ENCODE data around the gene SCRN2. TPM values are rescaled to one million over a fixed set of nuclear protein-coding genes. Genes with fewer than 3 reads are reported as not detected.

The SCRN2 gene
- polyA plus RNA-seq, 1 donor = 60.0 TPM

DNA sequence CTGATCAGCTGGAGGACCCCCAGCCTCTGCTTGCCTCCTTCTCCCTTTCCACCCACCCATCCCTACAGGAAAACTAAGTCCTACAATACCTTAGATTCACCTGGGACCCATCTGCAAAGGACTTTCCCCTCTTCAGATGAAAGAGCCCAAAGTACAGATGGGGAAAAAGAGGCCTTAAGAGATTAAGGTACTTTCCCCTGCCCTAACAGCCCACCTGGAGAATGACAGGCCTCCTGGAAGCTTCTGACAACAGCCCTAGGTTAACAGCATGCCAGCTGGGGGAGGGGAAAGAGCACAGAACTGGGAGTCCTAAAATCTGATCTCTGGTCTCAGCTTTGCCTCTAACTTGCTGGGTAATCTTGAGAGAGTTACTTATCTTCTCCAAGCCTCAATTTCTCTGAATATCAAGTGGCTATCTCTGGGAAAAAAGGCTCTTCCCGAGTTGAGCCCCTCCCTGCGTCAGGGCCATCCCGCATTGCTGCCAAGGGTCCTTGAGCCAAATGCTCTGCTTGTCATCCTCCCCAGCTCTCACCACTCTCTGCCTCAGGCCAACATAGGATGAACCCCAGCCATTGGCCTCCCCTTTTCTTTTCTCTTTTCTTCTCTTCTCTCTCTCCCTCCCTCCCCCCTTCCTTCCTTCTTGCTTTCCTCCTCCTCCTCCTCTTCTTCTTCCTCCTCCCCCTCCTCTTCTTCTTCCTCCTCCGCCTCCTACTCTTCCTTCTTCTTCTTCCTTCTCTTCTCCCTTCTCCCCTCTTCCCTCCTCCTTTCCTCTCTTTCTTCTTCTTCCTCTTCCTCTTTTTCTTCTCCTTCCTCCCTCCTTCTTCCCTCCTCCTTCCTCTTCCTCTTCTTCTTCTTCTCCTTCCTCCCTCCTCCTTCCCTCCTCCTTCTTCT is 32.4 kb upstream of the SCRN2 start:
- no peak for DNase-seq

DNA sequence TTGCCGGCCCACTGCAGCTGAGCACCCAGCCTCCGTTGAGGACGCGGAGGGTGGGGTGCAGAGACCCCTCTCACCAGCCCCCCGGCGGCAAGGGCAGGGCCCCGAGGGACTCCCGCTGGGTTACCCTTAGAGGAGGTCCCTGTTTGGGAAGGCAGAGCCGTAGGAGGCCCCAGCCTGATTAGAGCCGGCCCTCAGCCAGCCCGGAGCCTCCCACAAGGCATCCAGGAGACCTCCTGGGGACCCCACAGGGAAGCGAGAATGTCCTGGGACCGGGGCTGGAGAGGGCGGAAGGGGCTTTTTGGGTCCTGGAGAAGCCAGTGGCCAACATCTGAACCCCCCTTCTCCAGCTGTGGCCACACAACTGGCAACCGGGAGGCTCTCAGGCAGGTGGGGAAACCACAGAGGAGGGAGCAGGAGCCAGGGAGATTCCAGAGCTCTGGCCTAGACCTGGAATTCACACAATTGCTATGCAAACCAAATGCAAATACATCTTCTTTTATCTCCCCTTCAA is 31.6 kb upstream of the SCRN2 start:
- no peak for DNase-seq

DNA sequence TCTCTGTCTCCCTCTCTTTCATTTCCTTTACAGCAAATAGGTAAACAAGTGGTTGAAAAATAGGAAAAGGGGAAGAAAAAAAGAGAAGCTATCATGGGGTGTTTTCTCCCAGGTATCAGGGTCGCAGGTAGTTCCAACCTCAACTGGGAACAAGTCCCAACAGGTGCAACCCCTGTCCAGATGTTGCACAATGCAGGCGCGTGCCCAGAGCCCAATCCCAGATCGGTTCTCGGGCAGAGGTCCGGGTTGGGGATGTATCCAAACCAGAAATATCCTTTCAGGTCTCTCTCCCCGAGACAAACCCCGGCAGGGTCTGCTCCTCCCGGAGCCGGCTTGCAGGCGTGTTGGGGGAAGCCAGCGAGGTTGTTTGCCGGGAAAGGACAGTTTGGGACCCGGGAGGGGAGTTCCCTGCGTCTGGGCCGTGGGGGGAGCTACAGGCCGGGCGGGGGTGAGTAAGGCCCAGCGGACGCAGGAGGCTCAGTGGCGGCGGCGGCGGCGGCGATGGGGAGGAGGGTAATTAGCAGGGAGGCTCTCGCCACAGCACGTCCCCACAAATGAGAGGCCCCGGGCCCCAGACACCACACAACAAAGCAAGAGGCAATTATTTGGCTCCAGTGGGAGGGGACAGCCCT is 31.1 kb upstream of the SCRN2 start:
- DNase-seq = no peak

DNA sequence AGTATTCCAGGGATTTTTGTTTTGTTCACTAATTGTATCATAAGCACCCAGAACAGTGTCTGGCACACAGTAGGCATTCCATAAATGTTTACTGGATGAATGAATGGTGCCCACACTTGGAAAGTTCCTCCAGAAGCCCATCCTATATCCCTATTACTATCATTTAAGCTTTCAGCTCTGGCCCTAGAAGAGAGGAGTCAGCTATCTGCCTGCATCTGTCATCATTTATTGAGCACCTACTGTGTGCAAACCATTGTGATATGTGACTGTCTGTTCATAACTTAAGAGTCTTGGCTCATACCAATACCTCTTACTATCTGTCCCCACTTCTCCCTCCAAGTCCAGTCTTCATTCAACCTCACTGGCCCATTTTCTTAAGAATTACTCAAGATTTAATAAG is 30.0 kb upstream of the SCRN2 start:
- no peak for DNase-seq

DNA sequence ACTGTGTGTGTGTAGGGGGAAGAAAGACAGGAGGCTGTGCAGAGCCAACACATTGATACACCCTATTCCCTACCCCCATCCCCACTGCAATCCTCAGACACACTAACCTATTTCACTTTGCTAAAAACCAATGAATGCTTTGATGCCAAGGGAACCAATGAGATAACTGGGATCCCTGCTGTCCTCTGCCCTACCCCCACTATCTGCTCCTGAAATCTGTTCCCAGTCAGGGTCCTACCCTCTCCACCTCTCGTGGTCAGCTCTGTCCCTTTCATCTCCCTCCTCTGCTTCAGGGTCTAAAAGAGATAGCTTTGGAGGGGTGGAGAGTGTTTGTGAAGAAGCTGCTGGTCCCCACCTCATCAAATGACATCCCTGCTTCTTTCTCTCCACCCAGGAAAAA is 29.0 kb upstream of the SCRN2 start:
- DNase-seq = no peak

DNA sequence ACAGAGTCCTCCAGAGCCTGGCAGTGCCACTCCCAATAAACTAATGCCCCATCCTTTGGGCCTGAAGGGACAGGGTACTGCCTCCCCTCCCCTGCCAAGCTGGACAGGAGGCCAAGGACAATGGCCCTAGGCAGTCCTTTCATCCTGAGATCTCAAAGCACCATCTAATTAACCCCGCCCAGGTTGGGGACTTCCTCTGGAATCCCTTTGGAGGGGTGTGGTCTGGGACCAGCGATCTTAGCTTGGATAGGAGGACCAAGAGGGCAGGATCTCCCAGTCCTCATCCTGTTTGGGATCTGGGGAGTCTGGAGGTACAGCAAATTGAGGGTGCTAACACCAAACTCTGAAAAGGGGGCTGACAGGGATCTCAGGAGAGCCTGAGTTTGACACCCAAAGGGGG is 28.0 kb upstream of the SCRN2 start:
- DNase-seq = no peak

DNA sequence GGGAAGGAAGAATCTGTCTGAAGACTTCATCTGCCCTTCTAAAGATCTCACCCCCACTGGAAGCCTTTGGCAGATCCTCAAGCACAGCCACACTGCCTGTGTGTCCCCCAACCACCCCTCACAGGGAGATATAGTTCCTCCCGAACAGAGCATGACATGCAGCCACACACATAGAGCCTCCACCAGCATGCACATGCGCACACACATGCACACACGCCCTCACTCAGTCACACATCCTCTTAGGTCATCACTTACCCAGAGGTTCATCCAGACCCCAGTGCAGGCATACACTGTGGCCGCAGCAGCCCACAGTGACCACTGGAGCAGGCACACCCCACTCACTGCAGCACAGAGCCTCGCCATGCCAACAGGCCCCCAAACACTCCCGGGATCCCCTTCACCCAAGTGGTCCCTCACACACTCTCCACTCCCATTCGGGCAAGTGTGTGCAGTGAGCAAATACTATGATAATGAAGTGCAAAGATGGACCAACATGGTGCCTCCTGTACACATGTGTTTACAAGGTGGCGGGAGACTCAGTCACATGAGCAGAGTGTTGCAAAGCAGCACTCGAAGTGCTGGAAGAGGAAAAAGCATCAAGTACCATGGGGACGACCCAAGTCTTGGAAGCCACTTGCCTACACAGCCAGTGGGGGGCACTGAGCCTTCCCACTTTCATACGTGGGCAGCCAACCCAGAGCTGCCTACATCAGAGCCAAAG is 26.9 kb upstream of the SCRN2 start:
- no peak for DNase-seq

DNA sequence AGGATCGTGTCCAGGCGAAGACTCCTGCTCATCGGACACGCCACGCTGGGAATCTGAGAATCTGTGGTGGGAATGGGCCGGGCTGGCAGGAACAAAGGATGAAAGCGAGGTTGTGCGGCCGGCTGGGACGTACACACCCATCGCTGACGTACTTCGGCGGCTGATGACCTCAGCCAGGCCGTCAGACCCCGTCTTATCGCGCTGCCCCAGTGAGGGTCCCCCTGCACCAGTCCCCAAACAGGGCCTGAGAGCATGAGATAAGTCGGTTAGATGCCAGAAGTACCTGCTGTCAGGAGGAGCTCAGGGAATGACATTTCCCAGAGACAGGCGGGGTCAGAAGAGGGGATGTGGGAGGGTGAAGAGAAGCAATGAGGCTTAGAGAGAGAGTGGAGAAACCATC is 25.9 kb upstream of the SCRN2 start:
- DNase-seq = no peak

DNA sequence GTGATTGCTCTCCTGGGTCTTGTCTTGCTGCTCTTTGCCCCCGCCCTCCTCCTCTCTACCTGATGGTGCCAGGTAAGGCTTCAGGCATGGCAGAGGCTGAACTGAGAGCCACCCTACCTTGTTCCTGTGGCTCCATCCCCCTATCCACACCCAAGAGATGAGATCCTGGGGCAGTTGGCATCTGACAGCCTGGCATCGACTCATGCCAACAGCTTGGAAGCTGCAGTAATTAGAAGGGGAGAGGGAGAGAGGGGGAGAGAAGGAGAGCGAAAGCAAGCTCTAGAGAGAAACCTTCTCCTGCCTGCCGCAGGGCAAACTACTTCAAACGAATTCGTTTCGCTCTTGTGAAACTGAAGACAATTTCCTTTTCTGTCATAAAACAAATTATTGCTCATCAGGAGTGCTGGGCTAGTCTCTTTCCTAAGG is 23.7 kb upstream of the SCRN2 start:
- no peak for DNase-seq

DNA sequence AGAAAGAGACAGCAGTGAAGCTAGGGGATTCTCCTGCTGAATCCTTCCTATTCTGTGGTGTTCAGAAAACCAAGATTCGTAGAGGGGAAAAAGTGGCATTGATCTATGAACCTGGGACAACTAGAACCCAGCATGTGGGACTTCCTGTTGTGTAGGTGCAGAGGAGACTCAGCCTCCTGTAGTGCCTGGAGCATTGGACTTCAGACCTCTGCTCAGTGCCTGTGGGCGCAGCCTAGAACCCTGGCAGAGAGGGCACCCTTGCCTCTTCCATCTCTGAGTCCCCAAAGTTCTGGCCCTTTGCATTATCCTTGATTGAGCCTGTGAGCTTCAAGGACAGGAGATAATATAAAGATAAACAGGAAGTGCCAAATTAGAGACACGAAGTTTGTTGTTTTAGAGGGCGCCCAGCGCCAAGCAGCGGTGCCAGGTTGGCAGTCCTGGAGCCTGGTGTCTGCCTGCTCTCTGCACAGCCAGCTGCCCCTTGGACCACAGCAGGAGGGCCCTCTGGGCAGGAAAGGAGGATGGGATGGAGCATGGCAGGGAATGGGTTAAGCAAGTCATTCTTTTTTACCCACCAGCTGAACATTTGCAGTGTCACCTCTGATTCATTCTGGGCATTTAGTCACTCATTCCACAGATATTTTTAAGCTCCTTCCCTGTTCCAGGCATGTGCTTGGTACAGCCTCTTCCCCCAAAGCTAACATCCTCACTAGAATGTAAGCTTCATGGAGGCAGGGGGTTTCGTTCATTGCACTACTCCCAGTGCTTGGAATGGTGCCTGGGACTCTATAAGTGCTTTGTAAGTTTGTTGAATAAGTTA is 21.8 kb upstream of the SCRN2 start:
- no peak for DNase-seq

DNA sequence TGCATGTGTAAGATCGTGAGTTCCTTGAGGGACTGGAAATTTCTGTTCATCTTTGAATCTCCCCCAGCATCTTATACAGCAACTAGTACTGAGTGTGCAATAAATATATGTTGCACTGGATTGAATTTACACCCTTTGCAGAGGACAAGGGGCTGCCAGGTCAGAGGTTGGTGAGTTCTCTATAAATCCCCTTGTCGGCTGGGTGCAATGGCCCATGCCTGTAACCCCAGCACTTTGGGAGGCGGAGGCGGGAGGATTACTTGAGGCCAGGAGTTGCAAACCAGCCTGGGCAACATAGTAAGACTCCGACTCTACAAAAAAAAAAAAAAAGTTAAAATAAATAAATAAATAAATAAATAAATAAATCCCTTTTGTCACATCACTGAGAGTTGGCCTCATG is 19.3 kb upstream of the SCRN2 start:
- DNase-seq = no peak

DNA sequence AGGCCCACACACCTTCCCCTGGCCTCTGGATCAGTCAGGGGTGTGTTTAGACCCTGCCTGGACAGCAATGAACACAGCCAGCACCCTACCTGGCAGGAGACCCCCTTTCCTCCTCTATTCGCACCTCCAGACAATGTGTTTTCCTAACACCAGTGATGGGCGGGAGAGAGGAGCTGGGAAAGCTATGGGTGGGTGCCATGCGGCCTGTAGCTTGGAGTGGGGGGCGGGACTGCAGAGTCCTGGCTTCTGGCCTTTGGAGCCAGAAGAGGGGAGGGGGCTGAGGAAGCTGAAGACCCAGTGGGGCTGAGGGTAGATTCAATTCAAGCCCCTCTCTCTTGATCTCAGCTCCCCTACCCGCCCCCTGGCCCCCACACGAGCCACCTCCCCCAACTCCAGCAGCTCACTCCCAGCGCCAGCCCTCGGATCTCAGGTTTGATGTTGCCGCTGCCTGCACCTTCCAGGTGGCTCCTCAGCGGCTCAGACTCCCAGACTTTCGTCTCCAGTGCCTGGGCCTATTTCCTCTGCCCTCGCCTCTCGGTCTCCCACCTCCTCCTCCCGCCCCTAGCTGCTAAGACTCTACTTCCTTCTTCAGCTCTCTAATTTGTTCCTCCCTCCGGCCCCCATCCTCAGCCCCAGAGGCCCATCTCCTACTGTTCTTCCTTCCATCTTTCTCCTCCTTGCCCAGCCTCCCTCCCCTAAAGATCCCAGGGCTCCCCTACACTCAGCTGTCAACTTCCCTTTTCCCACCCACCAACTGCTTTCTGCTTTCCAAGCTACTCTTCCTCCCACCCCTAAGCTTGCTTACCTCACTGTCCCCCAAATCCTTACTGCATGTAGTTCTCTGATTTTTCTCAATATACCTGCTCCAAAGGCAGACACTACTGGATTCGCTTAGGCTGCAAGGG is 16.7 kb upstream of the SCRN2 start:
- no peak for DNase-seq

DNA sequence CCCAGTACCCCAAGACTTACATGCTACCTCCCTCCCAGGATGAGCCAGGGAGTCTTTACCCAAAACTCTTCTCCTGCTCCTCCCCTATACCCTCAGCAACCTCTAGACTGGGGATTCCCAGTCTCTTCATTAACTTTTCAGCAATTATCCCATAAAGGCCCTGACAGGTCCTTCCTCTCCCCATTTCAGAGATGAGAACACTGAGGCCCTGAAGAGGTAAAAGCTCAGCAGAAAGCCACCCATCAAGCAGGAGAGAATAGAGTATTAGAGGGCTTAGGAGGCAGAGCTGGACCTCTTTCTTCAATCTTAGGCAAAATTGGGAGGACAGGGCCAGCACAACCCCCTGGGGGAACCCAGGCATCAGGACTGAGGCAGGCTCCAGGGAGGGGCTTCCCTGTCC is 15.8 kb upstream of the SCRN2 start:
- no peak for DNase-seq

DNA sequence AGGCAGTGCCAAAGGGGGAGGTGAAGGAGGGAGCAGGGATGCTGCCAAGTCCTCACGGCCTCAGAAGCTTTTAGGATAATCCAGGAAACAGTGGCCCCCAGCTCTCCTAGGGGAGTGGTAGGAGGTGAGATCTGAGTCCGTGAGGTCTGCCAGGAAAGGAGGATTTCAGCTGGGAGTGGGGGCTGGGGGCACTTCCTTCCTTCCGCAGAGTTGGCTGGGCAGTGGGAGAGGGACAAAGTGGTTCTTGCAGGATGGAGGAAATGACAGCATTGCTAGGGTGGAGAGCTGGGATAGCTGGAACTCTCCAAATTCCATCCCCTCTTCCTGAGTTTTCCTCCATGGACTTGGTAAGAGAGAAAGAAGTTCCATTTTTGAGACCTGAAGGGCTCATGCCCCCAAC is 14.7 kb upstream of the SCRN2 start:
- no peak for DNase-seq

DNA sequence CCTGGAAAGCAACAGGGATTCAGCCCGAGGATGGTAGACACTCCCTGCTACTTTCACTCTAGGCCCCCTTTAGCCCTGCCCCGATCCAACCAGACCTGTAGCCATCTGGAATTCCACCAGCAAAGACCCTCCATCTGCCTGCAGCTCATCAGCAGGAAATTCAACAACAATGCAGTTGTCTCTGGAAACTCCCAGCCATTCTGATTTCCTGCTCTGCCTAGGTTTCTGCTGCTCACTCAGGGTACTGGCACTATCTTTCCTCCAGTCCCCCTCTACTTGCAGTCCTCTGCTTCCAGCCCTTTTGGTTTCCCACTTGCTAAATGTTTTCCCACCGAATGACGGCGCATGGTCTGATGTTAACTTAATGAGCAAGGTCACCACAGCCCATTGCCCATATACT is 12.5 kb upstream of the SCRN2 start:
- DNase-seq = no peak

DNA sequence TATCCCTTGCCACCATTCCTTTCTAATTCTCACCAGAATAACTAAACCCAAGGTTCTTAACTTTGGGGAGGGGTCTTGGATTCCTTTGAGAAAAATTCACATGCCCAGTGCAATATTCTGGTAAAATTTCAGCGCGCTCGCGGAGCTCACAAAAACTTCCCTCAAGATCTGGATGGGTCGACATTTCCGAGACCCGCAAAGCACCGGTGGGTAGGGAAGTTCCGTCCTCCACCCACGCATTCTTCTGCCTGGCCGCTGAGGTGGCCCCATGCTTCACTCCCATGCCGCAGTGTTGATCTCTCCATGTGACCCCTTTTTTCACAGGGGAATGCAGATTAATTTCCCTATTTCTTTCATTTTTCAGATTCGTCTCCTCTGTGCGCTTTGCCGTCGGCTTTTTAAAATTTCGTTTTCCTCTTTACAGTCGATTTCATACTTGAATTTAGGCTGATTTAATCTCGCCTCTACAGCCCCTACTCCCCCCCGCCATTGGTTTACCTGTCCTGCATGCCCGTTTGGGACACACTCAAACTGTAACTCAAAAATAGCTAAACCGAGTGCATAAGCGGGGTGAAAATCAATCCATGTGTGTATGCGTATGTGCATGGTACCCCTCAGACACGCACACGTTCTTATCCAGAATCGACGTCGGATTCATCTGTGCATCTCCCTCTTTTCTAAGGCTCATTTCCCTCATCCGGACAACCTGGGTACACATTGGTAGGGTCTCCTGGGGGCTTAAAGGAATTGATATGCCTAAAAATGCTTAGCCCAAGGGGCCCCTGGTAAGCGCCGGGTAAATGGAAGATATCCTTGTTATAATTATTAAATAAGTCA is 11.3 kb upstream of the SCRN2 start:
- no peak for DNase-seq

DNA sequence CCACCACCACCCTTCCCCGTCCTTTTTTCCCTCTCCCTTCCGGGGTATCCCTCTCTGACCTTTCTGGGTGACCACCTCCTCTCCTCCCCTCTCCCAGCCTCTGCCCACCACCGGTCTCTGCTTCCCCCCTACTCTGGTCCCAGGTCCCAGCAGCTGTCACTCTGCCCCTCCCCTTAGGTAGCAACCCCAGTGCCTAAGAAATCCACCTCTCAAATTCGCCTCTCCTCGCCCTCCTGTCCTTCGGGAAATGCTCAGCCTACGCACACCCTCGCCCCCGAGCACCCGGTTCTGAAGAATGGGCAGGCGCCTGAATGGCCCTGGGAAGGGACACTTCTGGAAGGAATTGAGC is 10.7 kb upstream of the SCRN2 start:
- no peak for DNase-seq

DNA sequence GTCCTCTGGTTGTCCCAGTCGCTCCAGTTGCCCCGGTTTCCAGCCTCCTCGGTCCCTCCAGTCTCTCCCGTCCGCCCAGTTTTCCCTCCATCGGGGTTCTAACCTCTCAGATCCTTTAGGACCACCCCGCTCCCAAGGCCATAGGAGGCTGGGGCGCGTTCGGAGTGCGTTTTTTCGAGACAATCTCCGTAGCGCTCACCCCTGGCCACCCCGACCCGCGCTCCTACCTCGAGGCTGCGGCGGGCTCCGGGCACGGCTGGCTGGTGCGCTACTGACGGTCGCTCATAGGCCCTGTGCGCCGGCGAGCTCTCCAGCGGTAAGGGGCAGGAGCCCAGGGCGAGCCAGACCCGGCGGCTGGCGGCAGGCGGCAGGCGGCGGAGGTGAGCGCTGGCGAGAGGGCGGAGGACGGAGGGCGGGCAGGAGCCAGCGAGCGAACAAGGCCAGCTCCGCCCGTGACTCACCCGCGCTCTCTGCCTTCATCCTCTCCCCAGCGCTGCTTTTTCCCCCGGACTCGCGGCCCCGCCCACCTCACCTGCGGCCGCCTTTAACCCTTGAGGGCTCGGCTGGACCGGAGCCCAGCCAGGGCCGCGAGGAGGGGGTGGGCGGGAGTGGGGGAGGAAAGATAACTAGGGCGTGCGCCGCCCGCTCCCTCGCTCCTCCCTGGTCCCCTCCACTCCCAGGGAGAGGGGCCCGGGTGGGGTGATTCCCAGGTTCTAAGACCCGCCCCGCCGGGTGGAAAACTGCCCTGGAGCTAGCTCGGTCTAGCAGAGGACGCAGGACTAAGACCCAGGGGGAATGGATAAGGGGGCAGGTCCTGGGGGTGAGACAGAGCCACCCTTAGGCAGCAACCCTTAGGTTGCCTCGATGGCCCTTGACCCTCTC is 9.9 kb upstream of the SCRN2 start, which contains the start of gene SP6:
SP6 (minus strand) TSS at position 472 of the 882 bp plus-strand sequence. CDS start 2,734 bp downstream, outside the sequence.
- DNase-seq = peak; percentile 62

DNA sequence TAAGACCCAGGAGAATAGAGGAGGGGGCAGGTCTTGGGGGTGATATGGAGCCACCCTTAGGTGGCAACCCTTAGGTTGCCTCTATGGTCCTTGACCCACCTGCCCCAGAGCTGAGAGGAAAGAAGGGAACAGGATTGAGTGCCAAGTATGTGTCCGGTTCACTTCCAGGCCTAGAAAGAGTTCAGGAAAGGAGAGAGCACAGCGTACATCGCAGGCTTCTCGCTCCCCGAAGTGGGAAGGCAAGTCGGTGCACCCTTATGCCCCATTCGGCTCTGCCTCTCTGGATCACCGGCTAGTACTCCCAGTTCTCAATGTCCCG is 9.3 kb upstream of the SCRN2 start:
- DNase-seq = no peak
